Stimulated activated effector memory CD8-positive, alpha-beta T cell treated with anti-CD3 and anti-CD28 coated beads, Interleukin-12 subunit alpha, Interleukin-12 subunit beta, amount 100 ng/mL, for 72 hours (primary cell): ENCODE measurements around the gene SCG3.

ENCODE experiments used
- ATAC-seq: fragments of 150-1000 bp; cut with Tn5 transposase; 2 replicates; pipeline ENCODE4 v1.10.0; 2021
- DNase-seq, 2 donors: peaks; one replicate each; pipeline ENCODE4 v3.0.0; 2021 to 2022; ENCODE audit warnings: low spot score in 2 of 2
- H3K27ac Mint-ChIP-seq: one replicate; pipeline ENCODE4 v1.8.0; 2022; ENCODE audit warnings: mild to moderate bottlenecking, mixed read lengths
- H3K36me3 Mint-ChIP-seq: one replicate; pipeline ENCODE4 v1.8.0; 2022; ENCODE audit warnings: mild to moderate bottlenecking, mixed read lengths
- H3K4me1 Mint-ChIP-seq: one replicate; pipeline ENCODE4 v1.8.0; 2022; ENCODE audit warnings: mixed read lengths
- H3K4me3 Mint-ChIP-seq: one replicate; pipeline ENCODE4 v1.8.0; 2022; ENCODE audit warnings: mild to moderate bottlenecking, mixed read lengths
- H3K9me3 Mint-ChIP-seq: one replicate; pipeline ENCODE4 v1.8.0; 2022; ENCODE audit warnings: mixed read lengths

The SCG3 gene

GRCh38 chr15:51732646-51733045 is 51.3 kb downstream of the SCG3 start:
- peak overlapping the region; percentile 76 for H3K4me3 Mint-ChIP-seq

GRCh38 chr15:51735228-51736010 is 54.1 kb downstream of the SCG3 start:
- H3K4me1 Mint-ChIP-seq, result peaks cover 73% of the 10 kb centered on the region
- ATAC-seq, result no peak
- peak overlapping the region; percentile 64 for H3K27ac Mint-ChIP-seq
- H3K36me3 Mint-ChIP-seq, result peaks cover 12% of the 10 kb centered on the region
- H3K9me3 Mint-ChIP-seq, result no peaks in the 10 kb centered on the region
- peak in 1 of 2 donors; percentile 49 for DNase-seq
- H3K4me3 Mint-ChIP-seq, result peak overlapping the region; percentile 80

More at GRCh38 chr15:51732646-51733045, 51.3 kb downstream of the SCG3 start:
- H3K9me3 Mint-ChIP-seq, result no peaks in the 10 kb centered on the region
- DNase-seq, result no peak
- ATAC-seq, result no peak
- H3K27ac Mint-ChIP-seq, result peak overlapping the region; percentile 89
- peaks cover 12% of the 10 kb centered on the region for H3K36me3 Mint-ChIP-seq
- H3K4me1 Mint-ChIP-seq, result peaks cover 70% of the 10 kb centered on the region

GRCh38 chr15:51736069-51736468 is 54.8 kb downstream of the SCG3 start:
- peak in 1 of 2 donors; percentile 56 for DNase-seq
- no peaks in the 10 kb centered on the region for H3K9me3 Mint-ChIP-seq
- ATAC-seq, result peak; percentile 57

DNA sequence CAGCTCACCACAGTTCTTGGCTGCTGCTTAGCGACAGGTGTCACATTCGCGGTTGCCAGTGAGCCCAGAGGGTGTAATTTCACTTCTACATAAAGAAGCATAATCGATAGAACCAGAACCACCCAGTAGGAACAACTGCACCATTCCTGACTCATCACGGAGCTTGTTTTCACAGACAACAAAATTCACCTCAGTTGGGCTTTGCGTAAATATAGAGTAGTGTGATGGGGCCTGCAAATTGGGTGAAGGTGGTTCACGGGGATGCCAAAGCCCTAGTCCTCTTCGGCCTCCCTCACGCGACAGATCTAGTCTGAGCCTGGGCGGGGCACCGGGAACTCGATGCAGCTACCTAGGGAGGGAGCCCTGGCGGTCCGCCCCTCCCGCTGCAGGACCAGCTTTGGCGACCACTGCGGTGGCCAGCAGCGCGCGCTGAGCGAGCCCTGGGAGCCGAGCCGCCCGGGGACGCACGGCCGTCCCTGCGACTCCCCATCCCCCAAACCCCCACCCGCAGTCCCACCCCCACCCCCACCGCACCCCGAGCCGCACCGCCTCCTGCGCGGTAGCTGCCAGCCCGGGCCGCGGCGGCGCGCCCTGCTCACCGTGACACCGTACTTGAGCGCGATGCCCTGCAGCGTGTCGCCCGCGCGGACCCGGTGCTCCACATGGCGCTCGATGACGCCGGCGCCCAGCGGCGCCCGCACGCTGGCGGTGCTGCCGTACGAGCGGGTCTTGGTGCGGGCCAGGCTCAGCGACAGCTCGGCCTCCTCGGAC is 55.6 kb downstream of the SCG3 start:
- ATAC-seq (peak; percentile 65), DNase-seq (peak; percentile 49 to 84)
- Mint-ChIP-seq H3K4me3 (peak overlapping the region; percentile 80), H3K9me3 (no peaks in the 10 kb centered on the region), H3K27ac (peak overlapping the region; percentile 64), H3K4me1 (peaks cover 57% of the 10 kb centered on the region), H3K36me3 (peaks cover 12% of the 10 kb centered on the region)

More at GRCh38 chr15:51736069-51736468, 54.8 kb downstream of the SCG3 start:
- peak overlapping the region; percentile 80 for H3K4me3 Mint-ChIP-seq
- peaks cover 12% of the 10 kb centered on the region for H3K36me3 Mint-ChIP-seq
- H3K4me1 Mint-ChIP-seq, result peaks cover 66% of the 10 kb centered on the region
- H3K27ac Mint-ChIP-seq, result peak overlapping the region; percentile 64

- H3K9me3 Mint-ChIP-seq, result no peaks in the 10 kb centered on the region
- peaks cover 50% of the 10 kb centered on the region for H3K4me1 Mint-ChIP-seq
- peak; percentile 67 to 87 for DNase-seq
- peak within 1 kb of the TSS; percentile 80 for H3K4me3 Mint-ChIP-seq
- peak within 1 kb of the TSS; percentile 64 for H3K27ac Mint-ChIP-seq
- H3K36me3 Mint-ChIP-seq, result peaks cover 12% of the 10 kb centered on the region
- peak; percentile 79 for ATAC-seq
Measured at GRCh38 chr15:51737522-51738305, 56.4 kb downstream of the SCG3 start, which contains the start of gene LYSMD2. TSS of gene LYSMD2 (minus strand) at chr15:51737655. CDS start at chr15:51737622, 33 bp downstream.

- DNase-seq, result no peak
- peaks cover 41% of the 10 kb centered on the region for H3K4me1 Mint-ChIP-seq
- H3K36me3 Mint-ChIP-seq, result peaks cover 5% of the 10 kb centered on the region
- H3K27ac Mint-ChIP-seq, result peak overlapping the region; percentile 48
- ATAC-seq, result no peak
- H3K9me3 Mint-ChIP-seq, result no peaks in the 10 kb centered on the region
- peak overlapping the region; percentile 80 for H3K4me3 Mint-ChIP-seq
Measured at GRCh38 chr15:51738553-51738952, 57.2 kb downstream of the SCG3 start.

DNA sequence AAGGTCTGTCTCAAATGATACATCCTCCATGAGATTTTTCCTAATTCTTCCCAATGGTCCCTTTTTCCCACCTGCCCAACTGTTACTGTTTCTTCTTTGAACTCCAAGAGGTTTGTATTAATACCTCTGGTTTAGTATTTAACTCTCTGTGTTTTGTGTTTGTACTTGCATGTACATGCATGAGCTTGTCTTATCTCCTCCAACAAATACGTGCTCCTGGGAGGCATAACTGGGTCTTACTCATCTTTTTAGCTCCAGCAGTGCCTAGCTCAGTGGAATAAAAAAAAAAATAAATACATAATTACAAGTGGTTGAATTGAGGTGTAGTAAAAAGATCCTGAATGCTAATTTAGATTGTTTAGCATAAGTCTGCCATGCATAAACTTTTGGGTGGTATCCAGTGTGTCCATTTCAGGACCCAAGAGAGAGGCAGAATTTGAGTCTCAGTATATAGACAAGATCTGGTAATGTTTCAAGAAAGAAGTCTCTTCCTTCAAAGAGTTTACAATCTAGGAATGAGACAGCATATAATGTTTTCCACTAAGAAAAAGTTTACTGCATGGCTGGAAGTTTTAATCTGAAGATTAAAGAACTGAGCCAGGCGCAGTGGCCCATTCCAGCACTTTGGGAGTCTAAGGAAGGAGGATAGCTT is 57.9 kb downstream of the SCG3 start:
- DNase-seq, result no peak
- peaks cover 5% of the 10 kb centered on the region for H3K36me3 Mint-ChIP-seq
- H3K4me3 Mint-ChIP-seq, result peak overlapping the region; percentile 80
- no peak for ATAC-seq
- no peaks in the 10 kb centered on the region for H3K9me3 Mint-ChIP-seq
- peak overlapping the region; percentile 38 for H3K27ac Mint-ChIP-seq
- H3K4me1 Mint-ChIP-seq, result peaks cover 39% of the 10 kb centered on the region

DNA sequence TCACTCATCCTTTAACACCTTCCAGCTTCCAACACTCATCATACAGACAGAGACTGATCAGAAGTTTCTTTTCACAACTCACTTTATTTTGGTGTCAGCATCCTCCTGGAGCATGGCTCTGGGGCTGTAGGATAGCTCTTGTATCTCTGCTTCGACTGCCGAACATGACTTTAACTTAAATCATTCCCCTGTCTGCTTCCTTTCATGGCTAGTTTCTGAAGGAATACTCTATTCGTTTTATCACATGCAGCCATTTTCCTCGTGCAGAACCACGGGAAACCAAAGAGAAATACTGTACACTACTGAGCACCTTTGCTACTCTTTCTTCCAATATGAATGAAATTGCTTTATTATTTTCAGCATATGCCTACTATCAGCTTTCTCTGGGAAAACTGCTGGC is 68.0 kb downstream of the SCG3 start:
- no peak for ATAC-seq
- peaks cover 16% of the 10 kb centered on the region for H3K4me1 Mint-ChIP-seq
- H3K9me3 Mint-ChIP-seq, result no peaks in the 10 kb centered on the region
- H3K36me3 Mint-ChIP-seq, result no peaks in the 10 kb centered on the region
- no peak for DNase-seq
- H3K4me3 Mint-ChIP-seq, result no peak overlapping the region
- no peak overlapping the region for H3K27ac Mint-ChIP-seq

DNA sequence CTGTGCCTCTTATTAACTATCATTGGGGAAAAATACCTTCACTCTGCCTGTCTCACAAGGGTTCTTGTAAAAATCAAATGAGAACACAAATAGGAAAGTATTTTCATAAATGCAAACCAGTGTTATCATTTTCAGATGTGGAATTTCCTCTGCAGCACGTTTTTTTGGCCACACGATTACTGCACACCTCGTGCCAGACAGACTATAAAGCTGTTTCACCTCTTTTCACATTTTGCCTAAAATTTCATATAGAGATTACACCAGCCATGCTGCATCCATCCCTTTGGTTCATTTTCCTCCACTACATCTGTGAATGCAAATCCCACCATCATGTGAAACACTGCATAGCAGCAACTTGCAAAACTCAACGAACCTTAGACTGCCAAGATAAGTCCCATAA is 68.9 kb downstream of the SCG3 start:
- Mint-ChIP-seq H3K9me3 (no peaks in the 10 kb centered on the region), H3K36me3 (no peaks in the 10 kb centered on the region), H3K4me1 (peaks cover 18% of the 10 kb centered on the region), H3K4me3 (peak overlapping the region; percentile 84), H3K27ac (no peak overlapping the region)
- ATAC-seq, result no peak
- DNase-seq, result no peak

GRCh38 chr15:51750792-51751696 is 69.7 kb downstream of the SCG3 start, which contains the start of gene TMOD2:
TSS of gene TMOD2 (plus strand) at chr15:51751597. CDS start at chr15:51766442, 14,845 bp downstream.
- Mint-ChIP-seq H3K36me3 (no peaks in the 10 kb centered on the region), H3K4me1 (peaks cover 25% of the 10 kb centered on the region), H3K27ac (no peak within 1 kb of the TSS), H3K4me3 (peak within 1 kb of the TSS; percentile 84), H3K9me3 (no peaks in the 10 kb centered on the region)
- peak; percentile 40 to 76 for DNase-seq
- peak; percentile 90 for ATAC-seq

DNA sequence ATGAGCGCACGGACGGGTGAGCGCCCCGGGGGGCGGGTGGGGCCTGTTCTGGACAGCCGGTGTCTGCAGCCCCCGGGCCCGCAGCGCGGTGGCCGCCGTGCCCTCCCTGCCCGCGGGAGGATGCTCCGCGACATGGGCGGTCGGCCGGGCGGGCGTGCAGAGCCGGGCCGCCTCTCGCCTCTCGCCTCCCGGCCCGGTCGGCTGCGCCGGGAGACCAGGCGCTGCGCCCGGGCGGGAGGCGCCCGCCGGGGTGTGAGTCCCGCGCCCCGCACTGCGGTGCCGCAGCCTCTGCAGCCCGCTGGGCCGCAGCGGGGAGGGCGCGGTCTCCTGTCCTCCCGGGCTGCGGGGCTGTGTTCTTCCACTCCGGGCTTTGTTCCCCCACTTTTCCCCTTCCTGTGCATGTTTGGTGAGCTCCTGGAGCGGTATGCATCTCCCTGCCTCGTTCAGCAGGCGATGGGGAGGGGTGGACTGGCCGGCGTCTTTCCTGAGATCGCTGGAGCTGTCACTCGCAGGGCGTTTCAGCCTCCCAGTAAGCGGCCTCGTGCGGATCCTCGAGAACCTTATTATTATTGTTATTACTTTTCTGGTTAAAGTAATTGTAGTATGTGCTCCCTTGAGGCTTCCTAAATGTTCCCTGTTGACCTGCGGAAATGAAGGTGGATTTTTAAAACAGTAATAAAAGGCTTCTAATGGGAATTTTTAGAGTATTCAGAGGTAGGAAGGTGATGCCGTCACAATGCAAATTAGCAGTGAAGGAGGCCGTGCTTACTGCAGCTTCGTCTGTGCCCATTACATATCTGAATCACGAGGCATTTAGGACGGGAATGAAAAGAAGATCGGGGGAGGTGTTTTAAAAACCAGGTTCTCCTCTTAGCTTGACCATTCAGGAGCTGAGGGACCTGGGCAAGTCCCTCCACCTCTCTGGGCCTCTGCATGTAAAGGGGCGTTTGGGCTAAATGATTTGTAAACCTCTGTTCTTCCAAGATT is 70.7 kb downstream of the SCG3 start:
- Mint-ChIP-seq H3K9me3 (no peaks in the 10 kb centered on the region), H3K36me3 (no peaks in the 10 kb centered on the region), H3K4me1 (peaks cover 25% of the 10 kb centered on the region), H3K4me3 (peak overlapping the region; percentile 84), H3K27ac (no peak overlapping the region)
- peak in 1 of 2 donors; percentile 61 for DNase-seq
- ATAC-seq, result peak; percentile 68

DNA sequence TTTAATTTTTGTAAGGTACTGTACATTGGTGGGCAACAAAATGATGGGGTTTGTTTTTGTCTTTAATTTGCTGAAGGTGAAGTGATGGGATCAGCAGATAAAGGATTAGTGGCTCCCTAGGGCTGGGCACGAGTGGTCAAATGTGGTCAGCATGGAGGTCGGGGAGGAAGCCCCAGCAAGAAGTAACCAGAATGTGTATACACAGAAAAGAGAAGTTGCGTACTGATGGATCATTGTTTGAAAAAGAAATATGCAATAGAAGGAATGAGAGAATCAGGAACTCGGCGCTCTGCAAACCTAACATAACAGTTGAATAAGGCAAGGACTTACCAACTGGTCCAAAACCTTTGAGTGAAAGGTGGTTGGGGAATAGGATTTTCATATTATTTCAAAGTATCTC is 71.6 kb downstream of the SCG3 start:
- peak overlapping the region; percentile 84 for H3K4me3 Mint-ChIP-seq
- DNase-seq (no peak), ATAC-seq (no peak)
- no peak overlapping the region for H3K27ac Mint-ChIP-seq
- H3K4me1 Mint-ChIP-seq, result peaks cover 25% of the 10 kb centered on the region
- no peaks in the 10 kb centered on the region for H3K36me3 Mint-ChIP-seq
- no peaks in the 10 kb centered on the region for H3K9me3 Mint-ChIP-seq

- no peaks in the 10 kb centered on the region for H3K36me3 Mint-ChIP-seq
- H3K27ac Mint-ChIP-seq, result no peak overlapping the region
- H3K4me3 Mint-ChIP-seq, result no peak overlapping the region
- DNase-seq (no peak), ATAC-seq (no peak)
- no peaks in the 10 kb centered on the region for H3K9me3 Mint-ChIP-seq
- peaks cover 25% of the 10 kb centered on the region for H3K4me1 Mint-ChIP-seq
Measured at GRCh38 chr15:51754267-51754666, 73.0 kb downstream of the SCG3 start.
